Upper lobe of left lung (tissue), 6 donors: ENCODE results near the gene GCK. TPM values are rescaled to one million over a fixed set of nuclear protein-coding genes. Genes with fewer than 3 reads are reported as not detected.
A peak's percentile ranks its signal among the peaks of the same experiment; 100 is the strongest.

Experiments used
- ATAC-seq, 2 donors: fragments of 200-7000 bp; cut with Tn5 transposase; one replicate each; pipeline ENCODE4 v1.9.1; 2022; ENCODE audit warnings: mild to moderate bottlenecking in 2 of 2, moderate library complexity in 2 of 2; ENCODE audit not compliant: low FRiP score in 2 of 2
- DNase-seq, 2 donors: peaks; one replicate each; pipeline ENCODE4 v3.0.0-alpha.2; 2019 to 2020
- H3K27ac ChIP-seq, 4 donors: fragments of 200-600 bp; sonication (generic); one replicate each; pipeline ENCODE4 v1.5.1; 2016 to 2019
- H3K27me3 ChIP-seq, 4 donors: fragments of 200-600 bp; sonication (generic); one replicate each; pipeline ENCODE4 v1.5.1; 2017 to 2019
- H3K36me3 ChIP-seq, 4 donors: fragments of 200-600 bp; sonication (generic); one replicate each; pipeline ENCODE4 v1.5.1; 2016 to 2019
- H3K4me1 ChIP-seq, 4 donors: fragments of 200-600 bp; sonication (generic); one replicate each; pipeline ENCODE4 v1.5.1; 2018 to 2019
- H3K4me3 ChIP-seq, 4 donors: fragments of 200-600 bp; sonication (generic); one replicate each; pipeline ENCODE4 v1.5.1; 2017 to 2019; ENCODE audit warnings: mild to moderate bottlenecking in 2 of 4, moderate library complexity in 1 of 4
- H3K9me3 ChIP-seq, 4 donors: fragments of 200-600 bp; sonication (generic); one replicate each; pipeline ENCODE4 v1.5.1; 2018 to 2019
- EP300 ChIP-seq, 4 donors: sonication (generic); formaldehyde crosslinking; IDR thresholded peaks; one replicate each; pipeline ENCODE4 v1.5.1; 2017; ENCODE audit warnings: antibody characterized with exemption in 4 of 4, control low read depth in 2 of 4
- POLR2A ChIP-seq, 4 donors: fragments of 450-650 bp; IDR thresholded peaks; one replicate each; pipeline ENCODE4 v1.5.1; 2016 to 2017; ENCODE audit warnings: antibody characterized with exemption in 4 of 4, mild to moderate bottlenecking in 2 of 4
- POLR2AphosphoS5 ChIP-seq, 2 donors: sonication (generic); formaldehyde crosslinking; IDR thresholded peaks; one replicate each; pipeline ENCODE4 v1.5.1; 2017; ENCODE audit warnings: antibody characterized with exemption in 2 of 2
- WGBS, 2 donors: methylation state at CpG; one replicate each; pipeline ENCODE4 v1.1.5; 2017 to 2018; 5-methylcytosine and 5-hydroxymethylcytosine counted together
- total RNA-seq, 6 donors: library from RNA; depleted of rRNA in 4 of 6; stranded (reverse); fragments of >200 nt in 4 of 6; gene quantifications; one replicate each; pipeline versions ENCODE4 v1.1.0 to v1.2.1, GENCODE V29; 2016 to 2021
- TF ChIP-seq, protein P1 (sequence below), 6 experiments: fragments of 450-650 bp in 4 of 6; fragments of 200-600 bp in 2 of 6; sonication (generic) in 2 of 6; IDR thresholded peaks; one replicate each; pipeline ENCODE4 v1.5.1; 2016 to 2019; ENCODE audit warnings: antibody characterized with exemption in 6 of 6
- donor health status: DM: no; HTN: no; CAD: no; lungs with moderate emphysema.
- donor health status: DM: no; HTN: yes; CAD: no; lungs with severe emphysema.

Gene GCK
- total RNA-seq, 6 donors from 2014 or later, result 0.17 to 0.49 (median 0.30) TPM; not detected in 2

DNA sequence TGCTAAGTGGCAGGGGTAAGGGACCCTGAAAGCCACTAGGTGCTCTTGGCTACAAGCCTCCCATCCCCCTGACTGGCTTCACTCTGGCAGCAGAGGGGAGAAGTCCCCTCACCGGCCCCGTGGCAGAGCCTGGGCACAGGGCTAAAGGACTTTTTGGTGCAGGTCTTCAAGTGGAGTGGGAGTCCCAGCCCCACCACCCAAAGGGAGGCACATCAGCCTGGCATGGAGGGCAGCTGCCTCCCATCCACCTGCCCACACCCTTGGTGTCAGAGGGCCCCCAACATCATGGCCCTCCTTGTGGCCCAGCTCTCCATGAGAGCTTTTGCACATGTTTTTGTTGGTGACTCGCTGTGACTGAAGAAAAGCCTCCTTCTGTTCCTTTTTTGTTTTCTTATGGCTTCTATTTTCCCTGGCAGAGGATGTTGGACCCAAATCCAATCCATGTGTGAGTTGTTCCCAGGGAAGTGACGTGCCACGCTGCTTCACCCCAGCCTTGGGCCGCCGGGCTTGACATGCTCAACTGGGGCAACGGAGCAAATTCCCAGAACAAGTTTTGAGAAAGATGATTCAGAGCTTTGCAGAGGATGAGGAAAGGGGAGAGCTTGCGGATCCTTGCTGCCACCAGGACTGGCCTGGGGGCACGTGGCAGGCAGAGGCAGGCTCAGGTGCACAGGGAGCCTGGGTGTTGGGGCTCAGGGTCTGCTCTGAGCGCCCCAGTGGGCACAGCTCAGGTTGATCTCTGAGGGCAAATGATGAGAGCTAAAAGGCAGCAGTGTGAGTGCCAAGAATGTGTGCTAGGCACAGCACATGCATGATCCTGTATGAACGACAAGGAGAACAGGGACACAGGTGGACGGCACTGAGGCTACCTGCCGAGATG lies 87.0 kb downstream of the GCK start:
- Histone ChIP-seq H3K4me3 (no peak overlapping the region), H3K27ac (peak overlapping the region; percentile 53 to 96 (median 82)), H3K27me3 (peaks cover 0 to 10% (median 6%) of the 10 kb centered on the region in 4 donors), H3K4me1 (peaks cover 5 to 16% (median 11%) of the 10 kb centered on the region in 4 donors), H3K36me3 (peaks cover 0 to 7% (median 3%) of the 10 kb centered on the region in 4 donors), H3K9me3 (no peaks in the 10 kb centered on the region)
- TF ChIP-seq POLR2A (IDR thresholded peaks at IDR 0.05) (no peak), POLR2AphosphoS5 (IDR thresholded peaks at IDR 0.05) (peak in 1 of 2 donors; percentile 25), EP300 (IDR thresholded peaks at IDR 0.05) (no peak)
- TF ChIP-seq, protein P1, sequence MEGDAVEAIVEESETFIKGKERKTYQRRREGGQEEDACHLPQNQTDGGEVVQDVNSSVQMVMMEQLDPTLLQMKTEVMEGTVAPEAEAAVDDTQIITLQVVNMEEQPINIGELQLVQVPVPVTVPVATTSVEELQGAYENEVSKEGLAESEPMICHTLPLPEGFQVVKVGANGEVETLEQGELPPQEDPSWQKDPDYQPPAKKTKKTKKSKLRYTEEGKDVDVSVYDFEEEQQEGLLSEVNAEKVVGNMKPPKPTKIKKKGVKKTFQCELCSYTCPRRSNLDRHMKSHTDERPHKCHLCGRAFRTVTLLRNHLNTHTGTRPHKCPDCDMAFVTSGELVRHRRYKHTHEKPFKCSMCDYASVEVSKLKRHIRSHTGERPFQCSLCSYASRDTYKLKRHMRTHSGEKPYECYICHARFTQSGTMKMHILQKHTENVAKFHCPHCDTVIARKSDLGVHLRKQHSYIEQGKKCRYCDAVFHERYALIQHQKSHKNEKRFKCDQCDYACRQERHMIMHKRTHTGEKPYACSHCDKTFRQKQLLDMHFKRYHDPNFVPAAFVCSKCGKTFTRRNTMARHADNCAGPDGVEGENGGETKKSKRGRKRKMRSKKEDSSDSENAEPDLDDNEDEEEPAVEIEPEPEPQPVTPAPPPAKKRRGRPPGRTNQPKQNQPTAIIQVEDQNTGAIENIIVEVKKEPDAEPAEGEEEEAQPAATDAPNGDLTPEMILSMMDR (IDR thresholded peaks at IDR 0.05), result no peak
- no peak for ATAC-seq
- DNase-seq, result no peak
- WGBS, 2 donors, result 78 to 89% methylated on average over 12 to 14 of the region's 14 CpGs

DNA sequence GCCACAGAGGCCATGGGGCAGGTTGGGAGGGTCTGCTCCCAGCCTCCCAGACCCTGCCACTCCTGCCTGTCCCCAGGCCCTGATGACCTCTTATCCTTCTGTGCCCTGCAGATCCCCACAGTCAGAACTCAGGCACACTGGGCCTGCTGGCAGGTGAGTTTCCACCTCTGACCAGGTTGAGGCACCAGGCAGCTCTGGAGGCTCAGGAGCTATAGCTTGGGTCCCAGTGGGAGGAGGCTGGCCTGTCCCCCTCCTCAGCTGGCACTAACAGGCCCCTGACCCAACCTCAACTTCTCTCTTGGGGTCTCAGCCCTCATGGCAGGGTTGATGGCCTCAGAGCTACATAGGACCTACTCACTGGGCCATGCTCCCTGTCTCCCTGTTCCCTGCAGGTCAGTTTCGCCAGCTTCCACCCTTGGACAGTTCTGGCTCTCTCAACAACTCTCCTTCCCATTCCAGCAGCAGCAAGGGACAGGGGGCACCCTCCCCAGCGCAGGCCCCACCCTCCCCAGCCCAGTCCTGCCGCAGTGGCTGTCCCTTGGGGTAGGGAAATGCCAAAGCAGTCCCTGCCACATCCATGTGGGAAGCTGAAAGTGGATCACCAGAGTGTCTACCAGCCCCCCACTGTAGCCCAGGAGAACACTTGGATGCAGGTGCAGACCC lies 87.8 kb downstream of the GCK start:
- Histone ChIP-seq H3K27ac (peak overlapping the region; percentile 53 to 91 (median 66)), H3K36me3 (no peaks in the 10 kb centered on the region), H3K27me3 (peaks cover 0 to 10% (median 6%) of the 10 kb centered on the region in 4 donors), H3K9me3 (no peaks in the 10 kb centered on the region), H3K4me1 (peaks cover 5 to 16% (median 9%) of the 10 kb centered on the region in 4 donors), H3K4me3 (no peak overlapping the region)
- DNase-seq (no peak), ATAC-seq (no peak)
- 83 to 91% methylated on average over 1 to 3 of the region's 3 CpGs for WGBS, 2 donors
- no peak for TF ChIP-seq POLR2AphosphoS5 (IDR thresholded peaks at IDR 0.05)

DNA sequence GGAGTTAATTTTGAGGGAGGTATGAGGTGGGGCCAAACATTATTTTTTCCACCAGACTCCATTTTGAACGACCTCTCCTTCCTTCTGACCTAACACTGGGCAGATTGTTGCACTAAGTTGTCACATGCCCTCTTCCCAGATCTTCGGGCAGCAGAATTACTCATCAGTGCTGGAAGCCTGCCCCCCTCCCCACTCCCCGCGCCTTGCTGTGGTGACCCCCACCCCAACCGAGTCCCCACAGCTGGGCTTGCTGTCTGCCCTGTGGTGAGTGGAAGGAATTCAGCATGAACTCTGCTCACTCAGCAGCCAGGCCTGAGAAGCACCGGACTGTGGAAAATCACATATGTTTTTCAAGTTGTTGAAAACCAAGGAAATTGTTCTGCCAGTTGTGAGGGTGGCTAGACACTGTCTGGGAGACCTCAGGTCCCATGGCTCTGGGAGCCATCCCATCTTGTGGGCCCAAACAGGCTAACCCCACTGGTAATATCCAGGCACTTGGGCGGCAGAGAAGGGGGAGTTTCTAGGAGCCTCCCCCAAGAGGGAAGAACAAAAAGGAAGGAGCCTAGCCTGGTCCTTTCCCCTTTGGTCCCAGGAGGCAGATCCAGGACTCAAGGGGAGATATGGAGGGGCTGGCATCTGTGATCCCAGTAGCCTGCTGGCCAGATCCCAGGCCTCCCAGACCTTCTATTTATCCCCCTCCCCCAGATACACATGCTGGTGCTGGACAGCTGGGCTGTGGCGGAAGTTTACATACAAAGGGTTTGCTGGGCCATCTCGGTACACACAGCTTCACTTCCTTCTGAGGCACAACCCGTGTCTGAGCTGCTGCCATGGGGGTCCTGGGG lies 88.6 kb downstream of the GCK start:
- 61 to 76% methylated on average over 7 to 9 of the region's 10 CpGs for WGBS, 2 donors
- DNase-seq (no peak), ATAC-seq (no peak)
- peaks cover 0 to 10% (median 6%) of the 10 kb centered on the region in 4 donors for H3K27me3 ChIP-seq
- H3K4me1 ChIP-seq, result peaks cover 5 to 16% (median 9%) of the 10 kb centered on the region in 4 donors
- TF ChIP-seq, protein P1 (IDR thresholded peaks at IDR 0.05), result no peak
- peak in 1 of 2 donors; percentile 21 for TF ChIP-seq POLR2AphosphoS5 (IDR thresholded peaks at IDR 0.05)
- no peak overlapping the region for H3K4me3 ChIP-seq
- peak overlapping the region; percentile 16 to 91 (median 66) for H3K27ac ChIP-seq
- no peaks in the 10 kb centered on the region for H3K9me3 ChIP-seq
- no peaks in the 10 kb centered on the region for H3K36me3 ChIP-seq

- TF ChIP-seq POLR2A (IDR thresholded peaks at IDR 0.05), result no peak
- no peak for TF ChIP-seq EP300 (IDR thresholded peaks at IDR 0.05)
- TF ChIP-seq POLR2AphosphoS5 (IDR thresholded peaks at IDR 0.05), result no peak
- TF ChIP-seq, protein P1 (IDR thresholded peaks at IDR 0.05), result no peak
- ATAC-seq (no peak), DNase-seq (no peak)
- H3K27me3 ChIP-seq, result peaks cover 0 to 9% (median 4%) of the 10 kb centered on the region in 4 donors
- H3K4me3 ChIP-seq, result no peak overlapping the region
- no peaks in the 10 kb centered on the region for H3K36me3 ChIP-seq
- peaks cover 4 to 11% (median 8%) of the 10 kb centered on the region in 4 donors for H3K4me1 ChIP-seq
- no peak overlapping the region for H3K27ac ChIP-seq
- 42 to 60% methylated on average over 4 of the region's 4 CpGs for WGBS, 2 donors
- H3K9me3 ChIP-seq, result no peaks in the 10 kb centered on the region
Observed at GRCh38 chr7:44099669-44100068, 89.6 kb downstream of the GCK start.
